Measurements from ENCODE around the gene SRF.
"Not testable (repeated sequence)": the region's sequence is repeated elsewhere in the genome, so short reads cannot be mapped to it uniquely, and the experiment has no call there.

SRF gene

DNA sequence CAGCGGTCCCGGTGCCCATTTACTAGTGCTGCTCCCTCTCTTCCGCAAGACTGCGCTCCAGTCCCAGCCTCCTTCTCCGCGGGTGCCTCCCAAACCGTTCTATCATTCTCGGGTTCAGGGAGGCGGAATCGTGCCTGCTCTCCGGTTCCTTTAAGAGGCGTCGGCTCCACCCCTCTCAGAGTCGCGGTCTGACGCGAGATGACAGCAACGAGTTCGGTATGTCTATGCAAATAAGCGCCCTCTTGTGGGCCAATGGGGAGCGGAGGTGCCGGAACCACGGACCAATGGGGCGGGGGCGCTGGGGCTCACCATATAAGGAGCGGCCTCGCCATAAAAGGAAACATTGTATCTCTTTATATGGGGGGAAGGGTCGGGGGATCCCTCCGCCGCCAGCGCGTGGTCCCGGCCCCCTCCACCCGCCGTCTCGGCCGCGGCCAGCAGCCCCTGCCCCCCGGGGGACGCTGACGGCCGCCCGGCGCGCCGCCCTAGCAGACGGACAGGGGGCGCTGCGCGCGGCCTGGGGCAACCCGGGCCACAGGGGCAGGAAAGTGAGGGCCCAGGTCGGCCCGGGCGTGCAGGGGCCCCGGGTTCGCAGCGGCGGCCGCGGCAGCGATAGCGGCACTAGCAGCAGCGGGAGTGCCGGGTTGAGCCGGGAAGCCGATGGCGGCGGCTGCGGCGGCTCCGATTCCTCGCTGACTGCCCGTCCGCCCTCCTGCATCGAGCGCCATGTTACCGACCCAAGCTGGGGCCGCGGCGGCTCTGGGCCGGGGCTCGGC, at the start of gene SRF:
Gene SRF, plus strand, starts transcription at position 339 of the 776 bp plus-strand sequence. Its CDS starts 388 bp downstream, at position 727.
- DNase-seq (ENCODE audit: extremely low read depth in 1 of 2, low read depth in 1 of 2) = peak; percentile 96 to 99

- DNase-seq (ENCODE audit: extremely low read depth in 1 of 2, low read depth in 1 of 2) = no peak
Measured at GRCh38 chr6:43122146-43122545, 48.9 kb upstream of the SRF start.

DNA sequence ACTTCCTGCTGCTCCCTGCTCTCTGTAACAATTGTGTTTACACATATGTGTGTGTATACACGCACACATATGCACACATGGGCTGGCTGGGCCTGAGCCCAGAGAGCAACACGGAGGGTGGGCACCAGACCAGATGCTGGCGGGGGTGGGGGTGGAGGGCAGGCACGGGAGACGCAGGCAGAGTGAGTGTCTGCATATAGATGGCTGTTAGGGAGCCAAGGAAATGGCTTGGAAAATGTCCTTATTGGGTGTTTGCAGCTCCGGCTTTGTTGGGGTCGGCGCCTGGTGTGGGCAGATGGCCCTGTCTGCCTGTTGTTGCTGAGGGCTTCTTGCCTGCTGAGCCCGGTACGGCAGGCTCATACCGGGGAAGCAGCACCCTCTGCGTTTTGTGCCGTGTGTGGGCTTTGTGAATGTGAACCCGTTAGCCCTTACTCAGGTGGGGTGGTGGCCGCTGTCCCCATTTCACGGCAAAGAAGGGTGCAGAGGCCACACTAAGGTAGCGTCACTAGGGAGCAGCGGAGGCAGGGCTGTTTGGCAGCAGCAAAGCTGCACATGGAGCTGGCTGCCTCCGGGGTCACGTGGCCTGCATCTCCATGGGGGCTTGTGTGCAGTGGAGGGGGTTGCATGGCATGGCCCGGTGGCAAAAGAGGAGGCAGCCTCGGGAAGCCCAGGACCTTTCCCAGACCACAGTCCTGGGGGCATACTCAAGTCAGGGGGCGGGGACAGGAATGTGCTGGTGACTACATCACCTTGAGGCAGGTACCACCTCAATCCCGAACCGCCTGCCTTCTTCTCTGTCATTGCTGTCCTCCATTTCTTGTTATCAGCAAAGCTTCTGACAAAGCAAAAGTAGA, 47.4 kb upstream of the SRF start:
- no peak for DNase-seq (ENCODE audit: extremely low read depth in 1 of 2, low read depth in 1 of 2)

GRCh38 chr6:43124481-43124880, 46.6 kb upstream of the SRF start:
- DNase-seq (ENCODE audit: extremely low read depth in 1 of 2, low read depth in 1 of 2) = no peak

DNA sequence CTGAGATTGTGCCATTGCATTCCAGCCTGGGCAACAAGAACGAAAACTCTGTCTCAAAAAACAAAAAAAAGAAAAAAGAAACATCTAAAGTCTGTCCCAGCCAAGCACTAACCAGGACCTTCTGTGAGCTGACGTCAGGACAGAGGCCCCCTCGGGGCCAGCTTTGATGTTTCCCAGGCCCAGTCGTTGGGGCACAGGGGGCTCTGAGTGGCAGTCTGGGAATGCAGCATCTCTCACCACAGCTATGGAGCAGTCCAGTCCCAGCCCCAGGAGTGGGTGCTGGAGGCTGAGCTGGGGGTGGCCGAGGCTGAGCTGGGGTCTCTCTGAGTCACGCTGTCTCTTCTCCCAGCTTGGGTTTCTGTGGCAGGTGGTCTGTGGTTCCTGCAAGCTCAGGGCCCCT, 46.0 kb upstream of the SRF start:
- DNase-seq (ENCODE audit: extremely low read depth in 1 of 2, low read depth in 1 of 2) = no peak

DNA sequence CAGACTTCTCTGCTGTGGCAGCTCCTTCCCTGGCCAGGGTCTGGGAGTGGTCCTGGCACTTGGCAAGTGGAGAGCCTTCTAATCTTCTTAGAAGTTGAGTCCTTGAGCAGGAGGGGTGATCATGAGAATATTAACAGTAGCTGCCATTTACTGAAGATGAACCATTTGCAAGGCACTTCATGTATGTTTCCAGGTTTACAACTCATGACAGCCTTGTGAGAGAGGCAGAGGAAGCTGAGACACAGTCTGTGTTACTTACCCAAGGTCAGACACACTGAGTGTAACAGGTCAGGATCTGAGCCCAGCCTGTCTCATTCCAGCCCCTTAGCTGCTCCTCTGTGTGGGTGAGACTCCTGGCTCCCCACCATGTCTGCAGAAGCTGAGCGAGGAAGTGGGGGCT, 45.5 kb upstream of the SRF start:
- DNase-seq (ENCODE audit: extremely low read depth in 1 of 2, low read depth in 1 of 2) = no peak

GRCh38 chr6:43127180-43127579, 43.9 kb upstream of the SRF start:
- DNase-seq (ENCODE audit: extremely low read depth in 1 of 2, low read depth in 1 of 2) = no peak

DNA sequence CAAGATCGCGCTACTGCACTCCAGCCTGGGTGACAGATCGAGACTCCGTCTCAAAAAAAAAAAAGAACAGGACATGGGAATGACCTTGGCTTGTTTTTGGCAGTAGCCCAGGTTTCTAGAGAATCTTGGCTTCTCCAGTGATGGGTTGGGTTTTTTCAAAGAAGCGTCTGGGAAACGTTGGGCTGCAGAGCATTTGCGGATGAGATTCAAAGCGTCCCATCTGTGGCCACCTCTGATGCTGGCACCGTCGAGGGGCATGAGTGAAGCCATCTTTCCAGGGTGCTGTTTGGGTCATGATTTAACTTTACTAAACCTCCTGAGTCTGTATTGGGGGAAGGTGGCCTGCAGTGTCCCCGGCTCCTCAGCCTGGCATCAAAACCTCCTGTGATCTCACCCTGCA, 43.2 kb upstream of the SRF start:
- DNase-seq (ENCODE audit: extremely low read depth in 1 of 2, low read depth in 1 of 2) = no peak

DNA sequence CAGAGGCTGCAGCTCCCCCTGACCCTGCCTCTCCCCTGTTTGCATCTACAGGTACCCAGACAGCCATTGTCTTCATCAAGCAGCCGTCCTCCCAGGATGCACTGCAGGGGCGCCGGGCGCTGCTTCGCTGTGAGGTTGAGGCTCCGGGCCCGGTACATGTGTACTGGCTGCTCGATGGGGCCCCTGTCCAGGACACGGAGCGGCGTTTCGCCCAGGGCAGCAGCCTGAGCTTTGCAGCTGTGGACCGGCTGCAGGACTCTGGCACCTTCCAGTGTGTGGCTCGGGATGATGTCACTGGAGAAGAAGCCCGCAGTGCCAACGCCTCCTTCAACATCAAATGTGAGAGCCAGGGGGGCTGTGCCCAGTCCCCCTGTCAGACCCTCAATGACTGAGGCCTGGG, 42.1 kb upstream of the SRF start:
- DNase-seq (ENCODE audit: extremely low read depth in 1 of 2, low read depth in 1 of 2) = no peak

DNA sequence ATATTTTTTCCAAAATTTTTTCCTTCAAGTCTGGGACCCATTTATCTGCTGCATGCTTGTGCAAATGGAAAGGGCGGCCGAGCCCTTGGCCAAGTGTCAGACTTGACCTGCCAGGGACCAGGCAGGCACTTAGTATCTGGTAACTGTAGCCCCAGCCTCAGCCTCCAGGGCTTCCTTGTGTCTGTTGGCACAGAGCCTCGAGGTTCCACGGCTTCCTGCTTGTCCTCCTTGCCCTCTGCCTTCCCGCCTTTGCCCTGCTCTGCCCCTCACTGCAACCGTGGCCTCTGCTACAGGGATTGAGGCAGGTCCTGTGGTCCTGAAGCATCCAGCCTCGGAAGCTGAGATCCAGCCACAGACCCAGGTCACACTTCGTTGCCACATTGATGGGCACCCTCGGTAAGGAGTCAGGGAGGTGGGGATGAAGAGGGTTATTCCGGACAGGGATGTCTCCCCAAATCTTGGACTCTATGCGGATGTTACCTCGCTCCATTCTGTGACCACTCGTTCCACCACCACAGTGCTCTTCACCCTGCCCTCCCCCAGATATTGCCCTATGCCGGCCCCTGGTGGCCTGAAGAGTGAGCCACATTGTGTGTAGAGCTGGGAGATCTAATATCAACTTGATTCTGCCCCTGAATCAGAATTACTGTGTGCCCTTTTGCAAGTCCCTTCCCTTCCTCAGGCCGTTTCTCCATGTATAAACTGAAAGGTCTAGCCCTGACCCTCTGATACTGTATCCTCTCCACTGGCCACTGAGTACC, 41.5 kb upstream of the SRF start:
- DNase-seq (ENCODE audit: extremely low read depth in 1 of 2, low read depth in 1 of 2) = no peak

DNA sequence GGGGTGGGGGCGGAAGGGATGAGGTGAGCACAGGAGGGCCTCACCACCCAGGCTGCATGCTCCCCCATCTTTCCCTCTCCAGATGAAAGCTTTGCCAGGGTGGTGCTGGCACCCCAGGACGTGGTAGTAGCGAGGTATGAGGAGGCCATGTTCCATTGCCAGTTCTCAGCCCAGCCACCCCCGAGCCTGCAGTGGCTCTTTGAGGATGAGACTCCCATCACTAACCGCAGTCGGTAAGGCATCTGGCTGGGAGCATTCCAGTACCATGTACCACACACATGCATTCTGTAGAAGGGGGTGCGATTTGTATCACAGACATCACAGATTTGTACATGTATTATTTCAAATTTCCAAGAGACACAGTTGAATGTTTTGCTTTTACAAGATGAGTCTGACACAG, 40.6 kb upstream of the SRF start:
- no peak for DNase-seq (ENCODE audit: extremely low read depth in 1 of 2, low read depth in 1 of 2)

- DNase-seq (ENCODE audit: extremely low read depth in 1 of 2, low read depth in 1 of 2) = not testable (repeated sequence)
Measured at GRCh38 chr6:43131379-43131778, 39.7 kb upstream of the SRF start.

DNA sequence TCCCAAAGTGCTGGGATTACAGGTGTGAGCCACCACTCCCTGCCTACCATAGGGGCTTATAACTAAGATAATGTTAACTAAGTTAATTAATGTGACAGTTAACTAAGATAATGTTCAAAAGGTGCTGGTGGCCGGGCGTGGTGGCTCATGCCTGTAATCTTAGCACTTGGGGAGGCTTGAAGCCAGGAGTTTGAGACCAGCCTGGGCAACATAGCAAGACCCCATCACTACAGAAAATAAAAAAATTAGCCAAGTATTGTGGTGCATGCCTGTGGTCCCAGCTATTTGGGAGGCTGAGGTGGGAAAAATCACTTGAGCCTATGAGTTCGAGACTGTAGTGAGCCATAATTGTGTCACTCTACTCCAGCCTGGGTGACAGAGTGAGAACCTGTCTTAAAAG, 32.8 kb upstream of the SRF start:
- no peak for DNase-seq (ENCODE audit: extremely low read depth in 1 of 2, low read depth in 1 of 2)

- DNase-seq (ENCODE audit: extremely low read depth in 1 of 2, low read depth in 1 of 2) = not testable (repeated sequence)
Measured at GRCh38 chr6:43139973-43140372, 31.1 kb upstream of the SRF start.

GRCh38 chr6:43141644-43142043, 29.4 kb upstream of the SRF start:
- DNase-seq (ENCODE audit: extremely low read depth in 1 of 2, low read depth in 1 of 2) = no peak

- DNase-seq (ENCODE audit: extremely low read depth in 1 of 2, low read depth in 1 of 2) = peak in 1 of 2 donors; percentile 17
Measured at GRCh38 chr6:43142101-43142500, 29.0 kb upstream of the SRF start.

DNA sequence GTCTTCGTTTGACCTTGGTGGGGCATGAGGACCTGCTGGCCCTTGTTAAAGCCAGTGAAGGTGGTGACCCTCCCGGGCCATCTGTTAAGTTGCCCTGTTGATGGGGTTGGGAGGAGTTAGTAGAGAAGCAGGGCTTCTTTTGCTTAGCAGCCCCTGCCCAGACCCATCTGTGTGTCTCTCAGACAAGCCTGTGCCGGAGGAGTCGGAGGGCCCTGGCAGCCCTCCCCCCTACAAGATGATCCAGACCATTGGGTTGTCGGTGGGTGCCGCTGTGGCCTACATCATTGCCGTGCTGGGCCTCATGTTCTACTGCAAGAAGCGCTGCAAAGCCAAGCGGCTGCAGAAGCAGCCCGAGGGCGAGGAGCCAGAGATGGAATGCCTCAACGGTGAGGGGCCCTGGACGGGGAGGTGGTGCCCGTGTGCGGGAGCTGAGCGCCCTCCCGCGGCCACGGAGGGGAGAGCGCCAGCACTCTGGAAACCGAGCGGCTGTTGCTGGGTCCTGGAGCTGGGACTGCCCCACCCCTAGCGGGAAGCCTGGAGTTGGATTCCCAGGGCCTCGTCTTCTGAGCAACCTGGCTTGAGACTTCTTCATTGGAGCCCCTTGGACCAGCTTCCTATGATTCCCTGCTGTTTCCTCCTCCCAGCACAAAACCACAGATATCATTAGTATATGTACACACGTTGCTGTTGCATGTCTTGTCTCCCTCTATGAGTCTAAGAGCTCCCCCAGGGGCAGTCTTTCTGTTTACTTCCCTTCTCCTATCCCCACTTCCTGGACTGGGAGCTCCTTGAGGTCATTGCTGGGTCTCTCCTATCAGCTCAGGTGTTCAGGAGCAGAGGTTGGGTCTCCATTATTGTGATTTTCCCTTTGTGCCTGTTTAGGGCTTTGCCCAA, 27.6 kb upstream of the SRF start:
- peak; percentile 23 to 60 for DNase-seq (ENCODE audit: extremely low read depth in 1 of 2, low read depth in 1 of 2)

DNA sequence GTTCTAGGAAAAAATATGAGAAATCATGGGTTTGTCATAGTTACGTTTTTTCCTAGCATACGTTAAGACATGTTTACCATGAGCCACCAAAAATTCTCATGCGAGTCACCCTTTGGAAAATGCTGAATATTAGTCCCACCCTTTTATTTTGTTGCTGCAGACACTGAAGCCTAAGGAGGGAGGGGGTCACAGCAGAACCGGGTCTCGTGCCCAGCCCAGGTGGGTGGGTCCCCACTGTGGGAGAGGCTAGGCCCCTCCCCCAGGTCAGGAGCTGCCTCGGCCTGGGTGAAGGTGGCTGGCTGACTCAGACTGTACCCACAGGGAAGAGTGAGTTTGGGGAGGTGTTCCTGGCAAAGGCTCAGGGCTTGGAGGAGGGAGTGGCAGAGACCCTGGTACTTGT, 26.2 kb upstream of the SRF start:
- no peak for DNase-seq (ENCODE audit: extremely low read depth in 1 of 2, low read depth in 1 of 2)

- no peak for DNase-seq (ENCODE audit: extremely low read depth in 1 of 2, low read depth in 1 of 2)
Measured at GRCh38 chr6:43146261-43146660, 24.8 kb upstream of the SRF start.
